CD4-positive, alpha-beta T cell treated with Interleukin-1 beta for 1 hour (primary cell): ENCODE data around the gene PCSK7.

Source experiments
- DNase-seq, 2 donors: peaks; one replicate each; pipeline ENCODE4 v3.0.0-alpha.2; 2020 to 2022

PCSK7 gene

DNA sequence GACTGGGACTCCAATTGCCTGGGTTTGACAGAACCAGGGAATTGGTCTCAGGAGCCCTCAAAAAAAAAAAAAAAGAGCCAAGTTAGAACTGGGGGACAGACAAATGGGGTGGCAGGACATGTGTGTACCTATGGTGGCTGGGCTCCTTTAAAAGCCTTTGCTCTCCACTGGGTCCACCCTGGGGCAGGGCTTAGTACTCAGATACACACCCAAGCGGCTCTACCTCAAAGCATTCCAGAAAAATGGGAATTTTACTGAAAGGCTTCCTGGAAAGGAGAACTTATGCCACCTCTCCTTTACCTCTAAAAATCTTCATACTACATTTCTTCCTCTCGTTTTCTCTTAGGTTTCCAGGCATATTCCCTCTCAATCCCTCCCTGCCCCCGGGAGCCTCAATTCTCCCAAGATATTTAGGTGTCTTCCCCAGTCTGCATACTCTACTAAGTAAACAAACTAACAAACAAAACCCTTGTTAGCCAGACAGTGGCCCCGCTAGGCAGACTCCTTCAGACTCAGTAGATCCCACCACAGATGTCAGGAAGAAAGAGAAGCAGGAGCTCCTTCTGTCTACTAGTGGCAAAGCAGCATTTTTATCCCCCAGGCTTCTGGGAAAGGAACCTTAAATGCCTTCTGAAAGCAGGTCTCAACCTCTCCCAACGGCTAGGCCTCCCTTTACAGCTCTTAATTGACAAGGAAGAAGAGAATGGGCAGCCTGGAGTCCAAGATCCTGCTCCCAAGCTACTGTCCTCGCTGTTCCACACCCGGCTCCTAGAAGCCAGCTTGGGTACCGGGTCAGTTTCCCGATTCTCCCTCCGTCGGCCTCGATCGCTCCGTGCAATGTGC, 653 bp downstream of the PCSK7 start:
- DNase-seq, result no peak

- DNase-seq, result peak; percentile 19 to 67
Observed at GRCh38 chr11:117230286-117230961, 1.4 kb downstream of the PCSK7 start.

DNA sequence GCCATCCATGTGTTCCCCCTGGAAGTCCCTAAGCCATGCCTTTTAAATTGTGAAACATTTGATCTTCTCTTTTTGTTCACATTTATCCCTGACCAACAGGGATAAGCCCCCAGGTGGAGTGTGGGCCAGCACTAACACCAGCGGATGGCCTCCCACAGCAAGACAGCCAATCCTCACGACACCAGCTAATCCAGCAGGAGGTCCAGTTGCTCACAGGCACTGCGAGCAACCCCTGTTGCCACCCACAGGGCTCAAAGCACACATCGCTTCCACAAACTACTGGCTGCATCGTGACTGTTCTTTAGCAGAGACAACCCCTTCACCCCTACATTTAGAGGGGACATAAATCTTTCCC, 2.0 kb downstream of the PCSK7 start:
- no peak for DNase-seq

GRCh38 chr11:117229411-117229810, 2.5 kb downstream of the PCSK7 start:
- DNase-seq, result no peak

GRCh38 chr11:117228091-117228490, 3.8 kb downstream of the PCSK7 start:
- DNase-seq, result no peak

DNA sequence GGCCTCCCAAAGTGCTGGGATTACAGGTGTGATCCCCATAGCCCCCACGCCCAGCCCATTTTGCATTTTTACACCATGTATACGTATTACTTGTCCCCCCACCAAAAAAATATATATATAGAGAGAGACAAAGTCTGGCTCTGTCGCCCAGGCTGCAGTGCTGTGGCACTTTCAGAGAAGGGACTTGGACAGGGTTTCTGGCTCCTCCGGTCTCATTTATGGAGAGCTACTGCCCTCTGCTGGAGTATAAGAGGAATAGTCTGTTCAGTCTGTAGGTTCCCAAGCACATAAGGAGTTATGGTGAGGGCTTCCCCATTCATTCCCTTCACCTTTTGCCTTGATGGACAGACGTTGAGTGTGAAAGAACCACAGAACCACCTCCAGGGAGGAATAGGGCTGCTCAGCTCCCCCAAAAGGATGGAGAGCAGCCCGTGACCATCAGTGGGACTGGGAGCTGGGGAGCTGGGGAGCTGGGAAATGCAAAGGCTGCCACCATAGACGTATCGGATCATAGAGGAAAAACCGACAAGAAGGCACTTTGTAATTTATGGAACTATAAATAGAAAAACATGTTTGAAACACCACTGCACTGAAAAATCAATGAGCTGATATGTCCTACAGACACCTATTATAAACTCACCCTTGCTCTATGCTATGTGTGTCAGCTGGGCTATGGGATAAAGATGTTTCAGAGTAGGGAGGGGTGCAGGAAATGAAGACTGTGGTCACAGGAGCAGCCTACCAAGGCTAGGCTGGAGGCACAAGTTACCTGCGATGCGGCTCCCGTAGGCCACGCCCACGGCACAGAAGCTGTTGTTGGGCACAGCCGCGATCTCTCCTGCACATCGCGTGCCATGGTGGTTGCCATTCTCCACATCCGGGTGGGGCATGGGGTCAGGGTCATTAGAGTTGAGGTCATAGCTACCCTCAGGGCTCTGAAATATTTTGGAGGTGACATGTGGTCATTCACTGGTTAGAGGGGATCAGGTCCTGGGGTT, 5.2 kb downstream of the PCSK7 start:
- peak; percentile 66 to 77 for DNase-seq

GRCh38 chr11:117225553-117226170, 6.2 kb downstream of the PCSK7 start:
- DNase-seq, result no peak

- DNase-seq, result no peak
Observed at GRCh38 chr11:117223741-117224689, 7.9 kb downstream of the PCSK7 start.

GRCh38 chr11:117222991-117223740, 8.7 kb downstream of the PCSK7 start:
- DNase-seq, result no peak

- DNase-seq, result no peak
Observed at GRCh38 chr11:117221775-117222517, 9.9 kb downstream of the PCSK7 start.

DNA sequence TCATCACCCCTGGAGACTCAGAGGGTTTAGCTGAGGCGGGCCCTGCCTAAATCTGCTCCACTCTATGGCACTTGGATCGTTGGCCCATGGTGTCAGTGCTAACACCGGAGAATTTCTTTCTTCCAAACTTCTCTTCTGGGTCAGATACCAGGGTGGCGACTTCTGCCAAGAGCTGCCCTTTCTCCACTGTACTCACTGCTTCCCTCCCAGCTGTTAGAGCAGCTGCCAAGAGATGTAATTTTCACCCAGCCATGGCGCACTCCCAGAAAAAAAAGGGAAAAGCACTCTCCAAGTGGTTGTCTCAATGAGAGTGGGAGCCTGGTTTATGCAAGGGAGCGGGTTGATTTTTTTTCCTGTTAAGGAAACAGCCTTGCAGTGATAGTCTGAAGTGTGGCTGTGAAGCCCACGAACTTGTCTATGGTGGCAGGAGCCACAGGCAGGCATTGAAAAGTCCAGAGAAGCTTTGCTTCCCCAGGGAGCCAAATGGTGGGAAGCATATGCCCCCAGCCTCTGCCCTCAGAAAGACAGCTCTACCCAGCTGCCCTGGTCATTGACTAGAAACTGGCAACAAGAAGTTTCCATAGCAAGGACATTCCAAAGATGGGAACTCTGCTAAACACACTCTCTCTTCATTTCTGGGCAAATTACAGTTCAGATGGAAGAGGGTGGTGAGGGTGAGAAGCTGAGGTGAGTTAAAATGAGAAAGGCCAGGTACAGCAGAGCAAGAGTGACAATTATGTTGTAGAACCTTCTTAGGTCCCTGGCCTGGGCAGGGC, 10.7 kb downstream of the PCSK7 start:
- no peak for DNase-seq

DNA sequence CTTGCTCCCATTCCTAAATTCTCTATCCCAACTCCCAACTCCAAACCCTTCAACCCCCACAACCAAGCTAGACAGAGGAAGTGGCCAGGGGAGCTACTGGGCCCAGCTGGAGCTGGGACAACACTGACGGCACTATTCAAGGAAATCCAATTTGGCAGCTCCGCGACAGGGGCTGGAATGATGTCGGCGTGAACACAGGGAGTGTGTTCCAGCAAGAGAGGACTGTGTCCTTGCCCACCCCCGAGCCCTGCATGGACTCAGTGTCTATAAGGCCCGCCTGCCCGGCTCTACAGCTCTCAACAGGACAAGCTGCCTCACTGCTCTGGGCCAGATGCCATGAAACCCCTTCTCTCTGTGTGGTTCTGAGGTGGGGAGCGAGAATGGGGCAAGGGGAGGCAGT, 11.3 kb downstream of the PCSK7 start:
- DNase-seq, result no peak

DNA sequence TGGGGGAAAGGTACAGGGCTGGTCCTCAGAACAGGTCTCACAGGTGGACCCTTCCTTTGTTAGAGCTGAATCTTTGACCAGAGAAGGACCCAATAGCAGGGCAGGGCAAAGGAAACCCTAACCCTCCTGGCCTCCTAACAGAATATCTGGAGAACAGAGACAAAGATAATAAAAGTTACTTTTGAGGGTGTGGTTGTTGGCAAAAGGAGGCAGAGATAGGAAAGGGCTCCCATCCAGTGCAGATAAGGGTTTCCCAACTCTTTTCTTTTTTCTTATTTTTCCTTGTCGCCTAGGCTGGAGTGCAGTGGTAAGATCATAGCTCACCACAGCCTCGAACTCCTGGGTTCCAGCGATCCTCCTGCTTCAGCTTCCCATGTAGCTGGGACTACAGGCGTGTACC, 11.9 kb downstream of the PCSK7 start:
- DNase-seq, result no peak

DNA sequence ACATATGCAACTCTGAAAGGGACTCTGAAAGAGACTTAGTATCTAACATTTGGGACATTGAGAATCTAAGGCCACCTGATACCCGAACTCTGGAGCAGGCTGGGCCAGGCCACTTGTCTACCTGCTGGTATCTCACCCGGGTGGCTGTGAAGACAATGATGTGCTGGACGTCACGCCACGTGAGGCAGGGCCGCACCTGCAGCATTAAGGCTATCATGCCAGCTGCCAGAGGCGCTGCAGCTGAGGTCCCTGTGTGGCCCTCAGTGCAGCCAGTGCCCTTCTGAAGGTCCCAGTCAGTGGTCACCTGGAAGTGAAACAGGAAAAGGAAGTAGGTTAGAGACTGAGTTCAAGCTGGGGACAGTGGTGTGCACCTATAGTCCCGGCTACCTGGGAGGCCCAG, 12.4 kb downstream of the PCSK7 start:
- no peak for DNase-seq

DNA sequence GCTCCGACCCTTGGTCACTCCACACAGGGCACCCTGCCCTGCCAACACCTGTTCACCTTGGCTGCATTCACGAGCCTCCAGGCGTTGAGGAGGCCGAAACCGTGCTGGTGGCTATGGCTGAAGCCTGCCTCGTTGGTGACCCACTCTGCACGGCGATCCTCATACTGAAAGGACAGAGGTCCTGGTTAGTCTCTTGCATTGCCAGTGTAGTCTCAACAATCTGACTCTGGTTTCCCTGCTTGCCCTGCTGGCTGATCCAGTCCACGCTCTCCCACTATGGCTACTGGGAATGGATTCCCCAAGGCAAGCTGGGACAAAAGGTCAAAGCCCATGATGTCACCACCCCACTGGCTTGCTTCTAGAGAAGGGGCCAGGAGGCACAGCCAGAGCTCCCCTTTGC, 12.9 kb downstream of the PCSK7 start:
- DNase-seq, result no peak

- no peak for DNase-seq
Observed at GRCh38 chr11:117218133-117218915, 13.5 kb downstream of the PCSK7 start.

- no peak for DNase-seq
Observed at GRCh38 chr11:117217141-117218084, 14.5 kb downstream of the PCSK7 start.
